ENCODE data around the gene WIPF3.

- no peak for TF ChIP-seq CTCF (conservative IDR thresholded peaks at IDR 0.05 in 1 of 2, IDR thresholded peaks at IDR 0.05 in 1 of 2; ENCODE audit: extremely low read depth in 1 of 2, insufficient read depth in 1 of 2, low read depth in 1 of 2, low read length in 2 of 2)
- TF ChIP-seq EZH2 (IDR thresholded peaks at IDR 0.05; ENCODE audit: borderline replicate concordance, low read length) = no peak
Measured at GRCh38 chr7:29808075-29808801, 1.9 kb downstream of the WIPF3 start.
